K562 (cell line): ENCODE measurements around the gene PPP1R9B. TPM values are rescaled to one million over a fixed set of nuclear protein-coding genes. Genes with fewer than 3 reads are reported as not detected.
A peak's percentile ranks its signal among the peaks of the same experiment; 100 is the strongest.

Experiments
- MYNN ChIP-seq, 2 experiments: sonication (generic); formaldehyde crosslinking in 1 of 2; IDR thresholded peaks; 2 replicates each; pipeline versions ENCODE4 v1.5.0 to v1.6.1; 2016 to 2020; ENCODE audit warnings: antibody characterized with exemption in 1 of 2, missing genetic modification reagents in 1 of 2
- polyA plus RNA-seq, 8 experiments: library from polyadenylated mRNA; depleted of rRNA in 4 of 8; stranded (reverse) in 5 of 8; unstranded in 3 of 8; fragments of >200 nt; fragmentation: Nextera tagmentation in 2 of 8; fragmentation: Illumina TruSeq in 1 of 8; extraction: Ambion mirVana in 2 of 8; extraction: Trizol in 1 of 8; gene quantifications; 2 replicates each; pipeline versions ENCODE4 v1.2.1 to v1.2.3, GENCODE V29; 2011 to 2014; ENCODE audit warnings: inconsistent platforms in 1 of 8, missing spikeins in 1 of 8
- total RNA-seq, 7 experiments: library from RNA; depleted of rRNA in 6 of 7; stranded (reverse); fragments of >200 nt in 6 of 7; fragmentation: Illumina TruSeq in 2 of 7; extraction: Trizol in 2 of 7; gene quantifications; 2 replicates each; pipeline versions ENCODE4 v1.2.1 to v1.2.3, GENCODE V29; 2011 to 2021; ENCODE audit warnings: low replicate concordance in 1 of 7
- TF ChIP-seq, protein P1 (sequence below), 2 experiments: fragments of 450-650 bp; IDR thresholded peaks; 2 replicates each; pipeline ENCODE4 v1.6.1; 2016; ENCODE audit warnings: mild to moderate bottlenecking in 2 of 2, borderline replicate concordance in 1 of 2, low read depth in 1 of 2, moderate library complexity in 1 of 2

PPP1R9B gene
- total and polyA plus RNA-seq, 9 of the 15 experiments (the other 6 are each of a cell fraction or from before 2014, with no cell fraction given): 0.10 to 63.5 (median 24.7) TPM

DNA sequence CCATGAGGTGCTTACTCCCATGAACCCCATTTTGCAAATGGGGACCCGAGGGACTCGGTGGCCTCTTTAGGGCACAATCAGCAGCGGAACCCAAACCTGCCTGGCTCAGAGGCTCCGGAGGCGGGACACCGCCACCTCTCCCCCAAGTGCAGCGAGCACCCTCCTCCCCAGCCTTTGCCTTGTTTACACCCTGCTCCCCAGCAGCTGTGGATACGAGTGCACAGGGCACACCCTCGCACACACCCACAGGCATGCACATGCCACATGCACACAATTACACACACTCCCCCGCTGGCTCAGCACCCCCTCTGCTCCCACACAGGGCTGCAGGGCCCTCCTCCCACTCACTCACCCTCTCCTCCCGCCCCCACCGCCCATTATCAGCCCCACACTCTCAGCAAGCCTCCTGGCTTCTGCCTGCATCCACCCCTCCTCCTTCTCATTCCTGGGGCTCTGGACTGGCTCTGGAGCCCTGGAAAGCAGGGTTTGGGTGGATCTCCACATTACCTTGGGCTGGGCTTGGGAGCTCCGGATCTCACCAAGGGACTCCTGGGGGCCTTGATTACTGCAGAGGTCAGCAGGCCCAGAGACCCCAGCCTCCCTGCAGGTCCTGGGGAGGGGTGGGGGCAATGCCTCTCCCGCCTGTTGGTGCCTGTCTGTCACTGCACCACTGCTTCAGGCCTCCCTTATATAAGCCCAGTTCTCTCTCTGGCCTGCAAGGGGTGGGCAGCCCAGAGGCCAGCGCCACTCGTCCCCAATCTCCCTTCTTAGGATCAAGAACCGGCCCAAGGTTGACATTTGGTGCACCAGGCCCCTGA is 48.9 kb downstream of the PPP1R9B start (continued):
- TF ChIP-seq, protein P1, sequence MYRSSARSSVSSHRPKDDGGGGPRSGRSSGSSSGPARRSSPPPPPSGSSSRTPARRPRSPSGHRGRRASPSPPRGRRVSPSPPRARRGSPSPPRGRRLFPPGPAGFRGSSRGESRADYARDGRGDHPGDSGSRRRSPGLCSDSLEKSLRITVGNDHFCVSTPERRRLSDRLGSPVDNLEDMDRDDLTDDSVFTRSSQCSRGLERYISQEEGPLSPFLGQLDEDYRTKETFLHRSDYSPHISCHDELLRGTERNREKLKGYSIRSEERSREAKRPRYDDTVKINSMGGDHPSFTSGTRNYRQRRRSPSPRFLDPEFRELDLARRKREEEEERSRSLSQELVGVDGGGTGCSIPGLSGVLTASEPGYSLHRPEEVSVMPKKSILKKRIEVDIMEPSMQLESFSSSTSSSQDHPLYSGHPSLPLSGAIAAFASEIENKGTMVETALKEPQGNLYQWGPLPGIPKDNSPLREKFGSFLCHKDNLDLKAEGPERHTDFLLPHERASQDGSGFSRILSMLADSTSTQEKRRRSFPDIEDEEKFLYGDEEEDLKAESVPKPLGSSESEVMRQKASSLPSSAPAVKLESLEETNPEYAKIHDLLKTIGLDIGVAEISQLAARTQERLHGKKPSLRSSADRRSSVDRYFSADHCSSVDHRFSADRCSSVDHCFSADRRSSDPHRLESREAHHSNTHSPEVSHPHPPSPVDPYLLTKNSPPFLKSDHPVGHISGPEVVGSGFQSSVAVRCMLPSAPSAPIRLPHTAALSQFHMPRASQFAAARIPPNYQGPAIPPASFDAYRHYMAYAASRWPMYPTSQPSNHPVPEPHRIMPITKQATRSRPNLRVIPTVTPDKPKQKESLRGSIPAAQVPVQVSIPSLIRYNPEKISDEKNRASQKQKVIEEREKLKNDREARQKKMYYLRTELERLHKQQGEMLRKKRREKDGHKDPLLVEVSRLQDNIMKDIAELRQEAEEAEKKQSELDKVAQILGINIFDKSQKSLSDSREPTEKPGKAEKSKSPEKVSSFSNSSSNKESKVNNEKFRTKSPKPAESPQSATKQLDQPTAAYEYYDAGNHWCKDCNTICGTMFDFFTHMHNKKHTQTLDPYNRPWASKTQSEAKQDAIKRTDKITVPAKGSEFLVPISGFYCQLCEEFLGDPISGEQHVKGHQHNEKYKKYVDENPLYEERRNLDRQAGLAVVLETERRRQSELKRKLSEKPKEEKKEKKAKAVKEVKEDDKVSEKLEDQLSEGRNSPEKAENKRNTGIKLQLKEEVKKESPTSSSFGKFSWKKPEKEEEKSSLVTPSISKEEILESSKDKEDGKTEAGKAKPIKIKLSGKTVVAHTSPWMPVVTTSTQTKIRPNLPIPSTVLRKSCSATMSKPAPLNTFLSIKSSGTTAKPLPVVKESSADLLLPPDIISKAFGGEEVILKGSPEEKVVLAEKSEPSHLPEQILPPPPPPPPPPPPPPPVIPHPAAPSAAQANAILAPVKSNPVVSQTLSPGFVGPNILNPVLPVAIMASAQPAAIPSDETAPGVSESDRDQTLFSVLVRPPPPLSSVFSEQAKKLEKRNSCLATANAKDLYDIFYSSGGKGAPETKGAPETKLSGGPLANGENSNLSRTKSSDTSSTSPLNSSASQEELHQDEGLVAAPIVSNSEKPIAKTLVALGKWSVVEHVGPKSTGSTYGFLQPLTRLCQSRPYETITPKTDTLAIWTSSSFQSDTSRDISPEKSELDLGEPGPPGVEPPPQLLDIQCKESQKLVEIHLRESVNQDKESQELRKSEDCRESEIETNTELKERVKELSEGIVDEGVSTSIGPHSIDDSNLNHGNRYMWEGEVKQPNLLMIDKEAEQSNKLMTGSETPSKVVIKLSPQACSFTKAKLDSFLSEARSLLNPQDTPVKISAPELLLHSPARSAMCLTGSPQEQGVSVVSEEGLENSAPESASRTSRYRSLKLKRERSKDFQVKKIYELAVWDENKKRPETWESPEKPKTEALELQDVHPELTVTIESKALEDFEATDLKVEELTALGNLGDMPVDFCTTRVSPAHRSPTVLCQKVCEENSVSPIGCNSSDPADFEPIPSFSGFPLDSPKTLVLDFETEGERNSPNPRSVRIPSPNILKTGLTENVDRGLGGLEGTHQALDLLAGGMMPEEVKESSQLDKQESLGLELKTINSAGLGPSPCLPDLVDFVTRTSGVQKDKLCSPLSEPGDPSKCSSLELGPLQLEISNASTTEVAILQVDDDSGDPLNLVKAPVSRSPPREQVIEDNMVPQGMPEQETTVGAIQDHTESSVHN (IDR thresholded peaks at IDR 0.05; ENCODE audit: borderline replicate concordance in 1 of 2, low read depth in 1 of 2): 0 out of 4 replicates have a peak, but pooled peaks of 1 of the 2 experiments have one; percentile 38
- TF ChIP-seq MYNN (IDR thresholded peaks at IDR 0.05) (peak; percentile 55; the same call in 1 of the 2 replicates), MYNN (CRISPR knock-in tag; IDR thresholded peaks at IDR 0.05) (no peak)
- TF ChIP-seq, all 486 proteins: peak for 34
